GM12892 (cell line): ENCODE measurements around the gene MAN1B1.

Experiments
- POLR2A ChIP-seq: IDR thresholded peaks from 2 replicates; pipeline ENCODE4 v1.6.1; 2011; ENCODE audit warnings: low read depth, low read length, control low read depth
- POLR2AphosphoS5 ChIP-seq: IDR thresholded peaks from 2 replicates; pipeline ENCODE4 v1.6.1; 2011; ENCODE audit warnings: low read depth, low read length, control low read depth
- TAF1 ChIP-seq: IDR thresholded peaks from 2 replicates; pipeline ENCODE4 v1.6.1; 2011; ENCODE audit warnings: low read depth, mild to moderate bottlenecking, control low read depth, low read length, borderline replicate concordance

- no peak for TF ChIP-seq POLR2AphosphoS5
- no peak for TF ChIP-seq POLR2A
- TF ChIP-seq TAF1, result no peak
Measured at GRCh38 chr9:137148661-137149060, 61.9 kb downstream of the MAN1B1 start.
